Muscle layer of colon (tissue), 2 donors: ENCODE results near the gene SERPINB13.

ENCODE experiments used
- H3K27ac ChIP-seq: one replicate; pipeline ENCODE4 v1.7.0; 2013; ENCODE audit warnings: low read depth, mild to moderate bottlenecking, low read length, moderate library complexity
- H3K27me3 ChIP-seq, 2 donors: one replicate each; pipeline ENCODE4 v1.7.0; 2013; ENCODE audit warnings: low read length in 2 of 2, mild to moderate bottlenecking in 2 of 2; ENCODE audit not compliant: insufficient read depth in 2 of 2, control insufficient read depth in 1 of 2
- H3K36me3 ChIP-seq: one replicate; pipeline ENCODE4 v1.7.0; 2013; ENCODE audit warnings: mild to moderate bottlenecking, low read length; ENCODE audit not compliant: insufficient read depth
- H3K4me1 ChIP-seq: one replicate; pipeline ENCODE4 v1.7.0; 2013; ENCODE audit warnings: mild to moderate bottlenecking, low read length; ENCODE audit not compliant: insufficient read depth
- H3K4me3 ChIP-seq, 2 donors: one replicate each; pipeline ENCODE4 v1.7.0; 2013; ENCODE audit warnings: low read length in 2 of 2, low read depth in 1 of 2, mild to moderate bottlenecking in 1 of 2, moderate library complexity in 1 of 2
- H3K9ac ChIP-seq: one replicate; pipeline ENCODE4 v1.7.0; 2013; ENCODE audit warnings: low read length
- H3K9me3 ChIP-seq: one replicate; pipeline ENCODE4 v1.7.0; 2013; ENCODE audit warnings: mild to moderate bottlenecking, low read length
- donor health status: abdominal sarcoma.
- donor health status: Adenocarcinoma of cecum.

The SERPINB13 gene

DNA sequence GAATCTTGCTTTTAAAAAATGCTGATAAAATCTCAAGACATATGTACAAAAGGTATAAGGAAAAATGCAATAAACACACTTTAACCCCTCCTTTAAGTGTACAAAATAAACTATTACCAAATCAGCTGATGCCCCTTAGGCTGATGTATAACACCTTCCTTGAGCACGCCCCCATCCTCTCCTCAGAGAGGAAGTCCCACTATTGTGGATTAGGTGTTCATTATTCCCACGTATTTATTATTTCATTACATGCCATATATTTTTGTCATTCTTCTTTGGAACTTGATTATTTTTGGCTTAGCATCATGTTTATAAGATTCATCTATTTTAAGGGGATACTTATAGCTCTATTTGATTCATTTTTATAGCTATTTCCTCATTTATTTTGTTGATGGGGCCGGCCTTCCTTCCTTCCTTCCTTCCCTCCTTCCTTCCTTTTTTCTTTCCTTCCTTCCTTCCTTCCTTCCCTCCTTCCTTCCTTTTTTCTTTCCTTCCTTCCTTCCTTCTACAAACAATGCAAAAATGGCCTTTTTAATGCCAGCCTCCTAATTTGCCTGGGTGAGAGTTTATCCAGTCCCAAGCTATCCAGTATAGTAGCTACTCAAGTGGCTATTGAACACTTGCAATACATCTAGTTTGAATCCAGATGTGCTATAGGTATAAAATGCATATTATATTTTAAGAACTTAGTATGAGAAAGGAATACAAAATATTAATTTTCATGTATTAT lies 4.0 kb downstream of the SERPINB13 start:
- Histone ChIP-seq H3K36me3 (no peaks in the 10 kb centered on the region), H3K27me3 (no peaks in the 10 kb centered on the region), H3K4me1 (no peaks in the 10 kb centered on the region), H3K9me3 (no peaks in the 10 kb centered on the region), H3K9ac (no peak overlapping the region), H3K4me3 (no peak overlapping the region), H3K27ac (no peak overlapping the region)

DNA sequence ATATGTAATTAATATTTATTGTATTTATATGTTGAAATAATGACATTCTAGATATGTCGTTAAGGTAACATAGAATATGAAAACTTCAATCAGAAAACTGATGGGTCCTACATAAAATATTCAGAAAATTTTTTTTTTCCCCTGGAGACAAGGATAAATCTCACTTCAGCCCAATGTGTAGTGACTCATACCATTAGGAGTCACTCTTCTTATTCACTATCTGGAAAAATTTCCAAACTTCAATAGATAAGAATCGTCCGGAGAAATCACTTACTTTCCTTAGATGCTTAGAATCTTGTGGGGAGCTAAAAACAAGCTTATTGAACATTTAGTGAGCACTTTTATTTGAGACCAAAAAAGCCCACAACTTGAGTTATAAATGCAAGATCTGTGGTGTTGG lies 4.6 kb downstream of the SERPINB13 start:
- Histone ChIP-seq H3K27me3 (no peaks in the 10 kb centered on the region), H3K9me3 (no peaks in the 10 kb centered on the region), H3K36me3 (no peaks in the 10 kb centered on the region), H3K4me1 (no peaks in the 10 kb centered on the region), H3K27ac (no peak overlapping the region), H3K9ac (no peak overlapping the region), H3K4me3 (no peak overlapping the region)

DNA sequence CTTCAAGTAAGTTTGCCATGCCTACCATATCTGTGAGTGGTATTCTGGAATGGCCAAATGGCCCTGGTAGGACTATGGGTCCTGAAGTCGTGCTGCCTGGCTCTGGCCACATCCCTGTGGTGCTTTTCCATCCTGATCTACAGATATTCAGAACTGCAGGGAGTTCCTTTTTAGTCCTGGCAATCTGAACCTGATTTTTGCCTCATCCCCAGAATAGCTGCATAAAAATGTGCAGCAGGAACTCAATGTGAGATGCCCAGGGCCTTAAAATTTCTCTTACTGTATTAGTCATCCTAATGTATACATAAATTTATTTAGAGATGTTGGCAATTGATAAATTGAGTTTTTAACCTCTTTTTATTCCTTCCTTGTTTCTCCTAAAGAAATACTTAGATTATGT lies 5.3 kb downstream of the SERPINB13 start:
- Histone ChIP-seq H3K9ac (no peak overlapping the region), H3K4me1 (no peaks in the 10 kb centered on the region), H3K4me3 (no peak overlapping the region), H3K27ac (no peak overlapping the region), H3K27me3 (no peaks in the 10 kb centered on the region), H3K9me3 (no peaks in the 10 kb centered on the region), H3K36me3 (no peaks in the 10 kb centered on the region)

DNA sequence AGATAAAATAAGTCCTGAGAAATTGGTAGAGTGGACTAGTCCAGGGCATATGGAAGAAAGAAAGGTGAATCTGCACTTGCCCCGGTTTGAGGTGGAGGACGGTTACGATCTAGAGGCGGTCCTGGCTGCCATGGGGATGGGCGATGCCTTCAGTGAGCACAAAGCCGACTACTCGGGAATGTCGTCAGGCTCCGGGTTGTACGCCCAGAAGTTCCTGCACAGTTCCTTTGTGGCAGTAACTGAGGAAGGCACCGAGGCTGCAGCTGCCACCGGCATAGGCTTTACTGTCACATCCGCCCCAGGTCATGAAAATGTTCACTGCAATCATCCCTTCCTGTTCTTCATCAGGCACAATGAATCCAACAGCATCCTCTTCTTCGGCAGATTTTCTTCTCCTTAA lies 9.8 kb downstream of the SERPINB13 start:
- Histone ChIP-seq H3K9me3 (no peaks in the 10 kb centered on the region), H3K9ac (no peak overlapping the region), H3K27me3 (no peaks in the 10 kb centered on the region), H3K27ac (no peak overlapping the region), H3K4me1 (no peaks in the 10 kb centered on the region), H3K4me3 (no peak overlapping the region), H3K36me3 (no peaks in the 10 kb centered on the region)

DNA sequence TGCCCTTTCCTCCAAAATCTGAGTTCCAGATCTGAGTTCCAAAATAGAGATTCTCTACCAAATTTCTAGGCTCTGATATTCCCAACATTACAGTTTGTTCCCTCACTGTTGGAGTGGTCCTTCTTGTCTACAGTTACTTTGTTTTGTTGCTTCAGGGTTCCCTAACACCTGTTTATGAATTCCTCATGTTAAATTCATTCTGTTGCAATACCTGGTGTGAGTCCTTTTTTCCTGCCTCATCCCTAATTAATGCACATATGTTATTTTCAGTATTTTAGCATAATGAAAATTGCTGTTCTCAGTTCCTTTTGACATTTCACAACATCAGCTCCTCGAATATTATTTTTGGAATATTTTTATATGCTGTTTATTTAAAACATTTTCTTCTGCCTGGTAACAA lies 16.2 kb downstream of the SERPINB13 start:
- Histone ChIP-seq H3K27me3 (no peaks in the 10 kb centered on the region), H3K4me1 (peaks cover 6% of the 10 kb centered on the region), H3K4me3 (no peak overlapping the region), H3K27ac (no peak overlapping the region), H3K9ac (no peak overlapping the region), H3K9me3 (no peaks in the 10 kb centered on the region), H3K36me3 (no peaks in the 10 kb centered on the region)

DNA sequence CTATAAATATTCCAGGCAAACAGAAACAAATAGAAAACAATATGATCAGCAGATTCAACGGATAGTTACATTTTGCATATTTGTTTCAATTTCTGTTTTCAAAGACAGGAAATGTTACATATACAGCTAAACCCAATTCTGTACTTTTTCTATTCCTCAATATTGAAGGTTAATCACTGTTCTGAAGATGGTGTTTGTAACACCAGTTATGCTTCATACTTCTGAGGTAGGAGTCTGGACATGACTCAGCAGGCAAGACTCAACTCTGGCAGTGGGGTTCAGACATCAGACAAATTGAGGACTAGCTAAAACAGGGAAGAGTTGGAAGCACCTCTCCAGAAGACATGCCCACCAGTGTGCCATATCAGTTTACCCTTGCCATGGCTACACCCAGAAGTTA lies 16.6 kb downstream of the SERPINB13 start:
- Histone ChIP-seq H3K4me1 (peaks cover 6% of the 10 kb centered on the region), H3K36me3 (no peaks in the 10 kb centered on the region), H3K9me3 (no peaks in the 10 kb centered on the region), H3K9ac (no peak overlapping the region), H3K27ac (no peak overlapping the region), H3K27me3 (no peaks in the 10 kb centered on the region), H3K4me3 (no peak overlapping the region)

DNA sequence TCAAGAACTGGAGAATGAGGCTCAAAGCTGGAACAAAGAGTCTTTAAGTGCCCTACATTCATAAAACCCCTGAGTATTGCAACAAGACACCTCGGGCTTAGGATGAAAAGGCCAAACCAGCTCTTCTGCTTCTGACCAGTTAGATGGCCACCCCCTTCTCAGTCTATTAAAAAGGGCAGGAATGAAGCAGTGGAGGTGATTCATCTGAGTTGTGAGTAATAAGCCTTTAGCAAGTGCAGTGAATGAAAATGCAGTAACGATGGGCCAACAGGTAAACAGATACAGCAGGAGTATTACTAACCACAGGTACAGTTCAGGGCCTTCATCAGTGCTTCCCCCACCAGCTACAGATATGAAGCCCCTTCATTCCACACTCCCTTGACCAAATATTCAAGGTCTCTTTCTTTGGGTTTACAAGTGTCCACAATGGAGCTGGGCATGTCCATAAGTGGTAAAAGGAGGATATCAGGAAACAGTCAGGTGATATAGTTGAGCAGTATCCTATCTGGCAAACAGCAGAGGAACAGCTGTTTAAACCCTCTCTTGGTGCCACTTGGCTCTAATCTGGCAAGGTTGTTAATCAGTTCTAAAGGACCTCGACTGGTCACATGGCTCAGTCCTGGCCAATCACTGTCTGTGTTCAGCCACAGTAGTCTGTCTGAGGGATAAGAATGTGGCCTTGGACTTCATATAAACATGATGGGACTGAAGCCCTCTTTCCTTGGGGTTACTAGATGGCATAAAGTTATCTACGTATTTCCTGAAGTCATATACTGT lies 17.8 kb downstream of the SERPINB13 start:
- Histone ChIP-seq H3K36me3 (no peaks in the 10 kb centered on the region), H3K27me3 (no peaks in the 10 kb centered on the region), H3K4me1 (peaks cover 6% of the 10 kb centered on the region), H3K9me3 (no peaks in the 10 kb centered on the region), H3K4me3 (no peak overlapping the region), H3K9ac (no peak overlapping the region), H3K27ac (no peak overlapping the region)

DNA sequence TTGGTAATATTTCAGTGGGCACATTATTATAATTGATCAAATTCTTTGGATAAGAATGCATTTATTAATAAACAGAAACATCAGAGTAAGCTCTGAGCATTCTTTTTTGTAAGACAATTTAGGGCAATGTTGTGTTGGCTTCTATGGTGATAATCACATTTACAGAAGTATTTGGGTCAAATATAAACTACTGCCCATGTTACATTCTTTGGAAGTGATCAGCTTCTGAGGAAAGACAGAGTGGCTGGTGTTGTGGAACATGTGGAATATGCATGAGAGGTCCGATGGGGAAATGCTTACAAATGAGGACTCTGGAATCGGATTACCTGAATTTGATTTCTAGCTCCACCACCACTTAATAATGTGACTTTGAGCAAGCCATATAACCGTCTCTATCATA lies 19.4 kb downstream of the SERPINB13 start:
- Histone ChIP-seq H3K9me3 (no peaks in the 10 kb centered on the region), H3K27me3 (no peaks in the 10 kb centered on the region), H3K9ac (no peak overlapping the region), H3K4me3 (no peak overlapping the region), H3K36me3 (no peaks in the 10 kb centered on the region), H3K27ac (no peak overlapping the region), H3K4me1 (peaks cover 6% of the 10 kb centered on the region)

DNA sequence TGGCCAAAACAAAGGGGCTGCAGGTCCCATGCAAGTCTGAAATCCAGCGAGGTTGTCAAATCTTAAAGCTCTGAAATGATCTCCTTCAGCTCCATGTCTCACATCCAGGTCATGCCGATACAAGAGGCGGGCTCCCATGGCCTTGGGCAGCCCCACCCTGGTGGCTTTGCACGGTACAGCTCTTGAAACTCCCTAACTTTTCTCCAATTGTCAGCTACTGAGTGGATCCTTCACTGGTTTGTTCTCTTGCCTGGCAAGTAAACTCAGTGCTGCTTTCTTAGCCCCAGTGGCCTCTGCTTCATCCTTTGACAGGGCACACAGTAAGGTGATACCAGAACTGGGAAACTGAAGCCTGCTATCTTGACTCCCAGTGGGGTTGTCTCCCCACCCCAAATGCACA lies 26.3 kb downstream of the SERPINB13 start:
- Histone ChIP-seq H3K27me3 (no peaks in the 10 kb centered on the region), H3K4me3 (no peak overlapping the region), H3K27ac (no peak overlapping the region), H3K9ac (no peak overlapping the region), H3K36me3 (no peaks in the 10 kb centered on the region), H3K9me3 (no peaks in the 10 kb centered on the region), H3K4me1 (peaks cover 6% of the 10 kb centered on the region)

DNA sequence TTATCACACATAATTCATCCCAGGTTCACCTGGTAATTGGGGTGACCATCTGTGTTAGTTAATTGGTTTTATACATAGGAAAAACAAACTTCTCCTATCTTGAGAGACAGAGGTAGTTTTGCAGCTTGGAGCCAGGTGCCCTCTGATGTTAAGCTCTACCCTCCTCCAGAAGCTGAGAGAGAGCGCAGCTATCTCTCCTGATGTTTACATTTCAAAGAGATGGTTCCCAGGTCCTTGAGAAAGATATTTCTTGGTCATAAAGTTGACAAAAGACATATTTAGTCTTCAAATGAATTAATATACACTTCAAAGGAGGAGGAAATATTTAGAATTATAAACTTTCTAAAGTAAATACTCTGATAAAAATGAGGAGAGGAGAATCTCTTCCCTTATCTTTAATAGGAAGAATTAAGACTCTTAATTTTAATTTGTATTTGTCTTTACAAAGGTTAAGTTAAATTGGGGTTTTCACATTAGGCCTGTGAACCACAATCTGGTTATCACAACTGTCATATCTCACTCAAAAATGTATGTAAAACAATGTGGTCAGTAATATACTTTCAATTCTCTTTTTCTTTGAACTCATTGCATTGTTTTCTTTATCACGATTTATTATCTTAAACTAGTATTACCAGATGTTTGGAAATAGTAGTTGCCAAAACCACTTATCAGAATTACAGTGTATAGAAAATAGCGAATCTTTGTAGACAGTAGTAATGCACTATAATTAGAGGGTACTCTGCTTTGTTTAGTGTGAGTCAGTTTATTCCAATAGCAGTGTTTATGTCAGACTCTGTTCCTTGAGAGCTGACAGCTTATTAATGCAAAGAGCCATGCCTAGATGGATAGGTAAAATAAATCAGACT lies 30.1 kb downstream of the SERPINB13 start:
- H3K9ac ChIP-seq: no peak overlapping the region
- peaks cover 6% of the 10 kb centered on the region for H3K4me1 ChIP-seq
- no peak overlapping the region for H3K4me3 ChIP-seq
- no peaks in the 10 kb centered on the region for H3K27me3 ChIP-seq
- H3K9me3 ChIP-seq: no peaks in the 10 kb centered on the region
- no peaks in the 10 kb centered on the region for H3K36me3 ChIP-seq
- H3K27ac ChIP-seq: no peak overlapping the region

DNA sequence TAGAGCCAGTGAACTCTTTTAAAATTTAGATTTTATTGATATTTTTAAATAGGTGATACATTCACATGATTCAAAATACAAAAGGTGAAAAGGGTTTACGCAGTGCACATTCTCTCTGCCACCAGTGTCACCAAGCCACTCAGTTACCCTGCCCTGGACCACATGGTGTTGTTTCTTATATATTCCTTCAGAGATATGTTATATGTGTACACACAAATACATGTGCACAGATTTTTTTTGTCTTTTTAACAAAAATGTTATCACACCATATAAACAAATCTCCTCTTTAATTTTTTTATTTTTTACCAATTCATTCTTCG lies 30.7 kb downstream of the SERPINB13 start:
- Histone ChIP-seq H3K9ac (no peak overlapping the region), H3K27me3 (no peaks in the 10 kb centered on the region), H3K4me3 (no peak overlapping the region), H3K4me1 (peaks cover 6% of the 10 kb centered on the region), H3K27ac (no peak overlapping the region), H3K36me3 (no peaks in the 10 kb centered on the region), H3K9me3 (no peaks in the 10 kb centered on the region)
